ENCODE measurements around the gene ADGRV1.

ADGRV1 gene

DNA sequence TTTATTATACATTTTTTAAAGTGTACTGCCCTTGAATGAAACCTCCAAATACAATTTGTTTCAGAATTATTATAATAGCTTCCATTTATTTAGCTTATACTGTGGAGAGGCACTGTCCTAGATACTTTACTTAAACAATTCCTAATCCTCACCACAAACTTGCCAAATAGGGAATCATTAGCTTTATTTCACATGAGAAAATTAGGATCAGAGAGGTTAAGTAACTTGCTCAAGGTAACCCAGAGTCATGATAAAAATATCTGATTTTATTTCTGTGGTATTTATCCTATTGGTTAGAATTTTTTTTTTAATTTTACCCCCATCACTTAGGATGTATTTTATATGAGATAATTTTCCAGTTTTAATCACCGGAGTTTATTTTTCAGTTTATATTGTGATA, 78.4 kb downstream of the ADGRV1 start:
- no peak for TF ChIP-seq CTCF (IDR thresholded peaks at IDR 0.05; ENCODE audit: insufficient read depth, missing control alignments)
- DNase-seq (ENCODE audit: insufficient read length, low spot score) (no peak), FAIRE-seq (no peak)

GRCh38 chr5:90637731-90638130, 79.1 kb downstream of the ADGRV1 start:
- no peak for TF ChIP-seq CTCF (IDR thresholded peaks at IDR 0.05; ENCODE audit: insufficient read depth, missing control alignments)
- no peak for FAIRE-seq

GRCh38 chr5:90638878-90639277, 80.3 kb downstream of the ADGRV1 start:
- no peak for DNase-seq (ENCODE audit: insufficient read length, low spot score)
- no peak for FAIRE-seq
- TF ChIP-seq CTCF (IDR thresholded peaks at IDR 0.05; ENCODE audit: insufficient read depth, missing control alignments): no peak

More at GRCh38 chr5:90637731-90638130, 79.1 kb downstream of the ADGRV1 start:
- DNase-seq (ENCODE audit: insufficient read length, low spot score): no peak

DNA sequence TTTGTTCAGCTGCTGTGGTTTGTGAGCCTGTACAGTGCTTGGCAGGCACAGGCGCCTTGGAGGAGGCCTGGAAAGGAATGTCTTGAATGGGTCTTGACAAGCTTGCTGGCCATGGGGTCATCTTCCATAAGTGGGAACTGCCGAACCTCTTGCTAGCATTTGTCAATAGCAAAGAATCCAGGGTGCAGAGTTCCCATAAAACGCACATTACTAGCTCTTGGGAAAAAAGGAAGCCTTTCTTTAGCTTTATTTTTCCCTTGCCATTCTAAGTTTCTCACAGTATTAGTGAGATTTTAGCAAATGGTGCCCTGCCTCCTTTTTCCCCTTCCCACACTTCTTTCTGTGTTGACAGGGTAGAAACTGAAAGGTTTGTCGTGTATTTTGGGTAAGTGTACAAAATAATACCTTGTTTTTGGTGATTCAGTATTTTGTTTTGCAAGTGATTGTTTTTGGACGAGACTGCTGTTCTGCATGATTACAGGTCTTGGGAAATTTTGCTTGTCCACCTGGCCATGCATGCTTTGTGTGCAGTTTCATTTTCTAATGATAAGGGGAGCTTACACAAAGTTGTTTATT, 82.0 kb downstream of the ADGRV1 start:
- DNase-seq (ENCODE audit: insufficient read length, low spot score): no peak
- peak; percentile 35 for FAIRE-seq
- no peak for TF ChIP-seq CTCF (IDR thresholded peaks at IDR 0.05; ENCODE audit: insufficient read depth, missing control alignments)

- no peak for TF ChIP-seq CTCF (IDR thresholded peaks at IDR 0.05; ENCODE audit: insufficient read depth, missing control alignments)
- peak; percentile 76 for FAIRE-seq
- no peak for DNase-seq (ENCODE audit: insufficient read length, low spot score)
Observed at GRCh38 chr5:90641528-90641927, 82.9 kb downstream of the ADGRV1 start.

DNA sequence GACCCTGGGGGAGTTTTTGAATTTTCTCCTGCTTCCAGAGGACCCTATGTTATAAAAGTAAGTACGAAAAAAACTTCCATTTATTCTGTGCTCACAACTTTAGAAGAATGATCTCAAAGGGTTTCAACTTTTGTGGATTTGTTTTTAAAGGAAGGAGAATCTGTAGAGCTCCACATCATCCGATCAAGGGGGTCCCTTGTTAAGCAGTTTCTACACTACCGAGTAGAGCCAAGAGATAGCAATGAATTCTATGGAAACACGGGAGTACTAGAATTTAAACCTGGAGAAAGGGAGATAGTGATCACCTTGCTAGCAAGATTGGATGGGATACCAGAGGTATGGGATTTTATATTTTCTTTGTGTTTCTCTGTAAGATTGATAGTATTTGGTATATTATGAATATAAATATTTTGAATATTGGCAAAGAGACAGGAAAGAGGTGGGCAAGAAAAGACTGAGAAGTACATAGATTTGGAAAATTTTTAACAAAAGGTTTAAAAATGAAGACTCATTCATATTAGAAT, 84.2 kb downstream of the ADGRV1 start:
- TF ChIP-seq CTCF (IDR thresholded peaks at IDR 0.05; ENCODE audit: insufficient read depth, missing control alignments): no peak
- no peak for FAIRE-seq
- no peak for DNase-seq (ENCODE audit: insufficient read length, low spot score)

- TF ChIP-seq CTCF (IDR thresholded peaks at IDR 0.05; ENCODE audit: insufficient read depth, missing control alignments): no peak
- FAIRE-seq (no peak), DNase-seq (ENCODE audit: insufficient read length, low spot score) (no peak)
Observed at GRCh38 chr5:90644132-90644531, 85.5 kb downstream of the ADGRV1 start.
